CD4-positive, CD25-positive, alpha-beta regulatory T cell (primary cell): ENCODE measurements around the gene TCAP. TPM values are rescaled to one million over a fixed set of nuclear protein-coding genes. Genes with fewer than 3 reads are reported as not detected.

Experiments
- ATAC-seq, 2 donors: fragments of 150-1000 bp; cut with Tn5 transposase; one replicate each; pipeline ENCODE4 v1.10.0; 2021; ENCODE audit warnings: low read depth in 2 of 2, moderate number of reproducible peaks in 2 of 2, moderate library complexity in 1 of 2
- DNase-seq, 3 donors: peaks; one replicate each; pipeline versions ENCODE4 v3.0.0 to v3.0.0-alpha.2; 2012 to 2022; ENCODE audit warnings: mixed read lengths in 1 of 3
- H3K27ac ChIP-seq: one replicate; pipeline ENCODE4 v1.7.0; 2013; ENCODE audit warnings: mild to moderate bottlenecking, low read length; ENCODE audit not compliant: insufficient read depth, poor library complexity, severe bottlenecking
- H3K27me3 ChIP-seq: one replicate; pipeline ENCODE4 v1.7.0; 2013; ENCODE audit warnings: low read length; ENCODE audit not compliant: control insufficient read depth, insufficient read depth
- H3K36me3 ChIP-seq: one replicate; pipeline ENCODE4 v1.7.0; 2013; ENCODE audit warnings: mild to moderate bottlenecking, low read length, moderate library complexity; ENCODE audit not compliant: control insufficient read depth, insufficient read depth
- H3K4me1 ChIP-seq: 2 replicates; pipeline ENCODE4 v1.7.0; 2013; ENCODE audit warnings: mild to moderate bottlenecking, low read length; ENCODE audit not compliant: insufficient read depth, control insufficient read depth, poor library complexity, severe bottlenecking
- H3K4me3 ChIP-seq: one replicate; pipeline ENCODE4 v1.7.0; 2013; ENCODE audit warnings: low read depth, mild to moderate bottlenecking, low read length, moderate library complexity
- H3K9me3 ChIP-seq, 2 experiments: 1 replicate in 1 of 2; 2 replicates in 1 of 2; pipeline ENCODE4 v1.7.0; 2013; ENCODE audit warnings: low read length in 2 of 2, mild to moderate bottlenecking in 1 of 2, moderate library complexity in 1 of 2; ENCODE audit not compliant: control insufficient read depth in 2 of 2
- H3K27ac Mint-ChIP-seq, 3 donors: one replicate each; pipeline ENCODE4 v1.8.0; 2020 to 2022; ENCODE audit warnings: mild to moderate bottlenecking in 3 of 3, mixed read lengths in 3 of 3, moderate library complexity in 2 of 3
- H3K27me3 Mint-ChIP-seq: one replicate; pipeline ENCODE4 v1.8.0; 2022; ENCODE audit warnings: mild to moderate bottlenecking, mixed read lengths
- H3K36me3 Mint-ChIP-seq: one replicate; pipeline ENCODE4 v1.8.0; 2020; ENCODE audit warnings: mixed read lengths
- H3K4me1 Mint-ChIP-seq, 4 donors: one replicate each; pipeline ENCODE4 v1.8.0; 2020 to 2022; ENCODE audit warnings: mixed read lengths in 4 of 4, mild to moderate bottlenecking in 1 of 4
- H3K4me3 Mint-ChIP-seq, 4 donors: one replicate each; pipeline ENCODE4 v1.8.0; 2020 to 2022; ENCODE audit warnings: mild to moderate bottlenecking in 4 of 4, mixed read lengths in 4 of 4, moderate library complexity in 3 of 4
- H3K9me3 Mint-ChIP-seq, 7 donors: one replicate each; pipeline ENCODE4 v1.8.0; 2020 to 2022; ENCODE audit warnings: mixed read lengths in 7 of 7, mild to moderate bottlenecking in 3 of 7, moderate library complexity in 2 of 7
- polyA plus RNA-seq, 4 donors: library from polyadenylated mRNA; unstranded; fragments of 300-500 nt; fragmentation: Illumina TruSeq; gene quantifications; one replicate each; pipeline ENCODE4 v1.2.3, GENCODE V29; 2021
- total RNA-seq: library from RNA; stranded (reverse); gene quantifications from one replicate; pipeline ENCODE4 v1.2.3, GENCODE V29; 2022

The TCAP gene
- total and polyA plus RNA-seq, 5 donors from 2014 or later: 0.07 to 3.4 TPM; not detected in 3

GRCh38 chr17:39687546-39688474 is 22.7 kb downstream of the TCAP start, which contains the start of gene PGAP3:
Gene PGAP3, minus strand, starts transcription at chr17:39688057. Its CDS starts 43 bp downstream, at chr17:39688014.
- DNase-seq: peak; percentile 70 to 91 (median 83)
- Histone ChIP-seq H3K36me3 (peaks cover 16% of the 10 kb centered on the region), H3K4me3 (peak within 1 kb of the TSS; percentile 93), H3K27me3 (no peaks in the 10 kb centered on the region), H3K9me3 (no peaks in the 10 kb centered on the region), H3K4me1 (peaks cover 21% of the 10 kb centered on the region), H3K27ac (peak within 1 kb of the TSS; percentile 86)
- peaks cover 0 to 4% (median 0%) of the 10 kb centered on the region in 7 donors for H3K9me3 Mint-ChIP-seq
- H3K36me3 Mint-ChIP-seq: peaks cover 19% of the 10 kb centered on the region
- peaks cover 9 to 36% (median 21%) of the 10 kb centered on the region in 4 donors for H3K4me1 Mint-ChIP-seq
- peak within 1 kb of the TSS; percentile 97 to 99 (median 98) for H3K4me3 Mint-ChIP-seq
- ATAC-seq: peak; percentile 87 to 89
- no peaks in the 10 kb centered on the region for H3K27me3 Mint-ChIP-seq
- H3K27ac Mint-ChIP-seq: peak within 1 kb of the TSS; percentile 96 to 99 (median 98)

- Mint-ChIP-seq H3K9me3 (peaks cover 0 to 4% (median 0%) of the 10 kb centered on the region in 7 donors), H3K27ac (peak overlapping the region; percentile 96 to 99 (median 98)), H3K36me3 (peaks cover 13% of the 10 kb centered on the region), H3K27me3 (no peaks in the 10 kb centered on the region), H3K4me1 (peaks cover 9 to 31% (median 21%) of the 10 kb centered on the region in 4 donors), H3K4me3 (peak overlapping the region; percentile 97 to 99 (median 98))
- Histone ChIP-seq H3K27ac (peak overlapping the region; percentile 86), H3K4me3 (peak overlapping the region; percentile 93), H3K36me3 (peaks cover 10% of the 10 kb centered on the region), H3K4me1 (peaks cover 21% of the 10 kb centered on the region), H3K9me3 (no peaks in the 10 kb centered on the region), H3K27me3 (no peaks in the 10 kb centered on the region)
- ATAC-seq (no peak), DNase-seq (no peak)
Measured at GRCh38 chr17:39688475-39688835, 23.3 kb downstream of the TCAP start.

GRCh38 chr17:39688945-39689344 is 23.8 kb downstream of the TCAP start:
- H3K27me3 ChIP-seq: no peaks in the 10 kb centered on the region
- peak overlapping the region; percentile 93 for H3K4me3 ChIP-seq
- peak overlapping the region in 2 of 3 donors; percentile 36 to 98 for H3K27ac Mint-ChIP-seq
- H3K36me3 Mint-ChIP-seq: peaks cover 12% of the 10 kb centered on the region
- peak overlapping the region; percentile 72 to 98 (median 97) for H3K4me3 Mint-ChIP-seq
- peaks cover 0 to 4% (median 0%) of the 10 kb centered on the region in 7 donors for H3K9me3 Mint-ChIP-seq
- H3K36me3 ChIP-seq: peaks cover 8% of the 10 kb centered on the region
- peaks cover 21% of the 10 kb centered on the region for H3K4me1 ChIP-seq
- no peak for ATAC-seq
- peaks cover 9 to 31% (median 21%) of the 10 kb centered on the region in 4 donors for H3K4me1 Mint-ChIP-seq
- no peaks in the 10 kb centered on the region for H3K9me3 ChIP-seq
- H3K27ac ChIP-seq: no peak overlapping the region
- DNase-seq: no peak
- H3K27me3 Mint-ChIP-seq: no peaks in the 10 kb centered on the region

- H3K27ac Mint-ChIP-seq: no peak overlapping the region
- DNase-seq: no peak
- H3K36me3 Mint-ChIP-seq: no peaks in the 10 kb centered on the region
Measured at GRCh38 chr17:39694593-39694992, 29.4 kb downstream of the TCAP start.

GRCh38 chr17:39695089-39695474 is 29.9 kb downstream of the TCAP start:
- ATAC-seq: no peak
- Histone ChIP-seq H3K4me1 (peaks cover 4% of the 10 kb centered on the region), H3K4me3 (no peak overlapping the region), H3K27ac (no peak overlapping the region), H3K36me3 (no peaks in the 10 kb centered on the region), H3K27me3 (peaks cover 2% of the 10 kb centered on the region), H3K9me3 (no peaks in the 10 kb centered on the region)
- H3K9me3 Mint-ChIP-seq: no peaks in the 10 kb centered on the region
- peaks cover 0 to 11% (median 7%) of the 10 kb centered on the region in 4 donors for H3K4me1 Mint-ChIP-seq
- no peaks in the 10 kb centered on the region for H3K36me3 Mint-ChIP-seq
- peaks cover 35% of the 10 kb centered on the region for H3K27me3 Mint-ChIP-seq
- H3K4me3 Mint-ChIP-seq: no peak overlapping the region
- DNase-seq: no peak
- H3K27ac Mint-ChIP-seq: no peak overlapping the region

More at GRCh38 chr17:39694593-39694992, 29.4 kb downstream of the TCAP start:
- Histone ChIP-seq H3K9me3 (no peaks in the 10 kb centered on the region), H3K27me3 (peaks cover 2% of the 10 kb centered on the region), H3K36me3 (no peaks in the 10 kb centered on the region), H3K4me3 (no peak overlapping the region), H3K27ac (no peak overlapping the region), H3K4me1 (no peaks in the 10 kb centered on the region)
- no peak for ATAC-seq
- Mint-ChIP-seq H3K4me3 (no peak overlapping the region), H3K4me1 (peaks cover 0 to 9% (median 4%) of the 10 kb centered on the region in 4 donors), H3K9me3 (no peaks in the 10 kb centered on the region), H3K27me3 (peaks cover 31% of the 10 kb centered on the region)

GRCh38 chr17:39696731-39697130 is 31.6 kb downstream of the TCAP start:
- peaks cover 10% of the 10 kb centered on the region for H3K27me3 ChIP-seq
- H3K36me3 Mint-ChIP-seq: no peaks in the 10 kb centered on the region
- H3K27me3 Mint-ChIP-seq: peaks cover 48% of the 10 kb centered on the region
- no peak overlapping the region for H3K27ac Mint-ChIP-seq
- no peak for DNase-seq
- no peak overlapping the region for H3K4me3 Mint-ChIP-seq
- H3K36me3 ChIP-seq: no peaks in the 10 kb centered on the region
- peaks cover 11% of the 10 kb centered on the region for H3K4me1 ChIP-seq
- no peak overlapping the region for H3K4me3 ChIP-seq
- peaks cover 0 to 20% (median 7%) of the 10 kb centered on the region in 4 donors for H3K4me1 Mint-ChIP-seq
- no peaks in the 10 kb centered on the region for H3K9me3 ChIP-seq
- ATAC-seq: no peak
- H3K27ac ChIP-seq: no peak overlapping the region
- H3K9me3 Mint-ChIP-seq: peaks cover 0 to 3% (median 0%) of the 10 kb centered on the region in 7 donors

GRCh38 chr17:39697961-39698360 is 32.8 kb downstream of the TCAP start:
- peaks cover 0 to 20% (median 7%) of the 10 kb centered on the region in 4 donors for H3K4me1 Mint-ChIP-seq
- H3K4me1 ChIP-seq: peaks cover 11% of the 10 kb centered on the region
- DNase-seq (no peak), ATAC-seq (no peak)
- H3K36me3 Mint-ChIP-seq: no peaks in the 10 kb centered on the region
- peaks cover 0 to 3% (median 0%) of the 10 kb centered on the region in 7 donors for H3K9me3 Mint-ChIP-seq
- H3K9me3 ChIP-seq: no peaks in the 10 kb centered on the region
- H3K27ac Mint-ChIP-seq: no peak overlapping the region
- peaks cover 10% of the 10 kb centered on the region for H3K27me3 ChIP-seq
- no peak overlapping the region for H3K4me3 ChIP-seq
- peaks cover 57% of the 10 kb centered on the region for H3K27me3 Mint-ChIP-seq
- no peak overlapping the region for H3K27ac ChIP-seq
- no peaks in the 10 kb centered on the region for H3K36me3 ChIP-seq
- H3K4me3 Mint-ChIP-seq: no peak overlapping the region
